Endothelial cell of umbilical vein (primary cell): ENCODE data around the gene CGNL1. TPM values are rescaled to one million over a fixed set of nuclear protein-coding genes. Genes with fewer than 3 reads are reported as not detected.

Source experiments
- BruUV-seq: library from RNA; stranded (reverse); fragments of 400-500 nt; replicated peaks from 2 replicates; lab custom pipeline; 2021; lab: Mats Ljungman, UMichigan
- CTCF ChIA-PET: fragments of 300-600, 350-600 bp; sonication (Branson Sonifier 250); formaldehyde crosslinking; loops from one replicate; lab custom pipeline; 2021; ENCODE audit warnings: antibody characterized with exemption, inconsistent platforms; lab: Charles Lee
- POLR2A ChIA-PET: fragments of 300-600, 350-600 bp; sonication (Branson Sonifier 250); formaldehyde crosslinking; loops from one replicate; lab custom pipeline; 2021; ENCODE audit warnings: antibody characterized with exemption, inconsistent platforms; lab: Charles Lee
- DNase-seq: peaks from one replicate; pipeline ENCODE4 v3.0.0-alpha.2; 2011; ENCODE audit warnings: low read depth, low spot score
- FAIRE-seq: peaks from 2 replicates; lab custom pipeline; 2011; peaks lifted over from hg19 to GRCh38; lab: Jason Lieb, UNC
- H2AFZ ChIP-seq: 2 replicates; pipeline ENCODE4 v1.6.0; 2012; ENCODE audit warnings: low read depth, low read length, control low read depth, inconsistent platforms
- H3K27ac ChIP-seq: 2 replicates; pipeline ENCODE4 v1.5.1; 2011; ENCODE audit warnings: low read depth, mild to moderate bottlenecking, control low read depth, low read length, moderate library complexity; ENCODE audit not compliant: insufficient read depth
- H3K27me3 ChIP-seq, 2 experiments: 2 replicates each; pipeline versions ENCODE4 v1.6.0 to v1.6.1; 2011; ENCODE audit warnings: low read length in 2 of 2, mixed read lengths in 1 of 2; ENCODE audit not compliant: control insufficient read depth in 2 of 2, insufficient read depth in 2 of 2
- H3K36me3 ChIP-seq, 2 experiments: 2 replicates in 1 of 2; 3 replicates in 1 of 2; pipeline ENCODE4 v1.5.1; 2011; ENCODE audit warnings: low read length in 2 of 2, mild to moderate bottlenecking in 1 of 2, moderate library complexity in 1 of 2; ENCODE audit not compliant: control insufficient read depth in 2 of 2, insufficient read depth in 2 of 2; ENCODE audit errors: extremely low read depth in 1 of 2
- H3K4me1 ChIP-seq: 3 replicates; pipeline ENCODE4 v1.5.1; 2011; ENCODE audit warnings: mild to moderate bottlenecking, low read length; ENCODE audit not compliant: control insufficient read depth, insufficient read depth; ENCODE audit errors: extremely low read depth
- H3K4me2 ChIP-seq: 2 replicates; pipeline ENCODE4 v1.6.1; 2011; ENCODE audit warnings: low read length, control low read depth, mixed read lengths; ENCODE audit not compliant: insufficient read depth
- H3K4me3 ChIP-seq, 3 experiments: fragments of 200-600 bp in 1 of 3; sonication (generic), shearing (Covaris generic) in 1 of 3; replicated peaks in 1 of 3; 2 replicates each; pipeline ENCODE4 v1.5.1; 2011 to 2016; ENCODE audit warnings: control low read depth in 3 of 3, low read length in 3 of 3, mild to moderate bottlenecking in 2 of 3, inconsistent platforms in 1 of 3, low read depth in 1 of 3, moderate library complexity in 1 of 3; ENCODE audit not compliant: insufficient read depth in 1 of 3
- H3K79me2 ChIP-seq: 2 replicates; pipeline ENCODE4 v1.6.0; 2012; ENCODE audit warnings: low read length, inconsistent platforms; ENCODE audit not compliant: control insufficient read depth, insufficient read depth
- H3K9ac ChIP-seq: replicated peaks from 2 replicates; pipeline ENCODE3; 2011; ENCODE audit warnings: low read length, control low read depth; ENCODE audit not compliant: insufficient read depth; ENCODE audit errors: extremely low read depth
- H3K9me1 ChIP-seq: replicated peaks from 3 replicates; pipeline ENCODE4 v1.6.0; 2011; ENCODE audit warnings: mild to moderate bottlenecking, low read length; ENCODE audit not compliant: control insufficient read depth, insufficient read depth; ENCODE audit errors: extremely low read depth
- H3K9me3 ChIP-seq: replicated peaks from 2 replicates; pipeline ENCODE4 v1.5.1; 2012; ENCODE audit warnings: low read length, inconsistent platforms; ENCODE audit not compliant: control insufficient read depth, insufficient read depth
- H4K20me1 ChIP-seq: replicated peaks from 2 replicates; pipeline ENCODE3; 2011; ENCODE audit warnings: mild to moderate bottlenecking, low read length; ENCODE audit not compliant: control insufficient read depth, insufficient read depth; ENCODE audit errors: extremely low read depth
- FOS ChIP-seq: IDR thresholded peaks from 2 replicates; pipeline ENCODE4 v1.6.1; 2011; ENCODE audit warnings: mild to moderate bottlenecking, low read length, moderate library complexity, borderline replicate concordance; ENCODE audit not compliant: insufficient read depth
- GATA2 ChIP-seq: IDR thresholded peaks from 2 replicates; pipeline ENCODE4 v1.7.0; 2011; ENCODE audit warnings: low read depth, mild to moderate bottlenecking, moderate library complexity, mixed read lengths, low read length; ENCODE audit not compliant: insufficient read length, insufficient read depth
- JUN ChIP-seq: IDR thresholded peaks from 2 replicates; pipeline ENCODE4 v1.6.1; 2011; ENCODE audit warnings: borderline replicate concordance, low read depth; ENCODE audit not compliant: insufficient read length, insufficient read depth
- POLR2A ChIP-seq: IDR thresholded peaks from 2 replicates; pipeline ENCODE4 v1.6.1; 2012; ENCODE audit warnings: low read depth, mild to moderate bottlenecking, control low read depth, low read length
- dilution Hi-C: fragments of 300-500 bp; cut with MboI; formaldehyde crosslinking; loops from one replicate; pipeline ENCODE4 v1.15.0; 2019; ENCODE audit warnings: low sequenced_read_pairs; ENCODE audit not compliant: extremely low pct_ligation_motif_present
- intact Hi-C: fragments of 100-400 bp; cut with micrococcal nuclease; formaldehyde crosslinking; loops from one replicate; pipeline ENCODE4 v1.10.0; 2022
- polyA plus RNA-seq, 4 experiments: library from polyadenylated mRNA; depleted of rRNA in 3 of 4; stranded (reverse) in 3 of 4; unstranded in 1 of 4; fragments of >200 nt; gene quantifications; 2 replicates each; pipeline versions ENCODE4 v1.2.1 to v1.2.3, GENCODE V29; 2011 to 2012; ENCODE audit warnings: missing spikeins in 1 of 4
- total RNA-seq: library from RNA; stranded (reverse); gene quantifications from 2 replicates; pipeline ENCODE4 v1.2.3, GENCODE V29; 2021
- TF ChIP-seq, protein P1 (sequence below), 2 donors: IDR thresholded peaks; 1 replicate in 1 of 2; 2 replicates in 1 of 2; pipeline ENCODE4 v1.5.1; 2011; ENCODE audit warnings: low read length in 2 of 2, mild to moderate bottlenecking in 2 of 2, moderate library complexity in 2 of 2, control low read depth in 1 of 2, inconsistent platforms in 1 of 2, low read depth in 1 of 2; ENCODE audit not compliant: insufficient read depth in 1 of 2; ENCODE audit errors: extremely low read depth in 1 of 2
- TF ChIP-seq, protein P2 (sequence below): IDR thresholded peaks from 2 replicates; pipeline ENCODE4 v1.6.1; 2011; ENCODE audit not compliant: insufficient read depth, insufficient read length

The CGNL1 gene
- total and polyA plus RNA-seq, 2 donors (not counting 3 experiments of a cell fraction or from before 2014, with no cell fraction given): 6.9 to 27.1 TPM

DNA sequence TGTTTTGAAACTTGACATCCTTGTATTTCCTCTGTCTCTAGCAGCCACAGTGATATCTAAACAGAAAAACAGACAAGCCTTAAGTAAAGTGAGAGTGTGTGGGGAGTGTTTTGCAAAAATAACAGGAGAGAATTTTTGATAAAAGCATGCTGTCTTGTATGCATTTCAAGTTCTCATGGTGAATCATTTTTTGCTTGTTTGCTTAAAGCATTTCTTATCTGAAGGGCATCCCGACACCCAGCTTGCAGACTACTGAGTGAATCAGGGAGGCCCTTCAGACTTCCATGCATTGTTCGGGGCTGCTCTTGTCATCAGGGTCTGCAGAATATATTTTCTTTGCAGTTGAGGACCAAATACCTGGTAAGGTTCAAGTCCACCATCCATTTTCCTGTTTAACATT lies 8.5 kb downstream of the CGNL1 start:
- Histone ChIP-seq H3K4me1 (peaks cover 44% of the 10 kb centered on the region), H4K20me1 (no peaks in the 10 kb centered on the region), H3K9me1 (no peaks in the 10 kb centered on the region), H3K27ac (peak overlapping the region; percentile 8), H3K4me2 (peak overlapping the region; percentile 49), H3K9ac (no peak overlapping the region), H3K27me3 (no peaks in the 10 kb centered on the region), H2AFZ (no peak overlapping the region), H3K36me3 (no peaks in the 10 kb centered on the region), H3K9me3 (no peaks in the 10 kb centered on the region), H3K79me2 (peaks cover 3% of the 10 kb centered on the region), H3K4me3 (no peak overlapping the region)
- dilution Hi-C loops (no loop called here), intact Hi-C loops (no loop called here)
- ChIA-PET POLR2A (no interaction called here), CTCF (interaction anchor here (0.8 to 2.2 kb wide), 4 partner anchors 9 to 143 kb away, joined by 3 to 8 read pairs (median 3); no protein-coding TSS in a partner anchor)
- DNase-seq (peak; percentile 65), FAIRE-seq (peak; percentile 85)
- TF ChIP-seq, protein P1, sequence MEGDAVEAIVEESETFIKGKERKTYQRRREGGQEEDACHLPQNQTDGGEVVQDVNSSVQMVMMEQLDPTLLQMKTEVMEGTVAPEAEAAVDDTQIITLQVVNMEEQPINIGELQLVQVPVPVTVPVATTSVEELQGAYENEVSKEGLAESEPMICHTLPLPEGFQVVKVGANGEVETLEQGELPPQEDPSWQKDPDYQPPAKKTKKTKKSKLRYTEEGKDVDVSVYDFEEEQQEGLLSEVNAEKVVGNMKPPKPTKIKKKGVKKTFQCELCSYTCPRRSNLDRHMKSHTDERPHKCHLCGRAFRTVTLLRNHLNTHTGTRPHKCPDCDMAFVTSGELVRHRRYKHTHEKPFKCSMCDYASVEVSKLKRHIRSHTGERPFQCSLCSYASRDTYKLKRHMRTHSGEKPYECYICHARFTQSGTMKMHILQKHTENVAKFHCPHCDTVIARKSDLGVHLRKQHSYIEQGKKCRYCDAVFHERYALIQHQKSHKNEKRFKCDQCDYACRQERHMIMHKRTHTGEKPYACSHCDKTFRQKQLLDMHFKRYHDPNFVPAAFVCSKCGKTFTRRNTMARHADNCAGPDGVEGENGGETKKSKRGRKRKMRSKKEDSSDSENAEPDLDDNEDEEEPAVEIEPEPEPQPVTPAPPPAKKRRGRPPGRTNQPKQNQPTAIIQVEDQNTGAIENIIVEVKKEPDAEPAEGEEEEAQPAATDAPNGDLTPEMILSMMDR (IDR thresholded peaks at IDR 0.05; ENCODE audit: extremely low read depth in 1 of 2, insufficient read depth in 1 of 2, low read depth in 1 of 2, low read length in 2 of 2): no peak
- peak; percentile 91 for TF ChIP-seq GATA2
- peak; percentile 11 for TF ChIP-seq JUN
- TF ChIP-seq FOS: peak; percentile 82
- BruUV-seq: no TSS peak

DNA sequence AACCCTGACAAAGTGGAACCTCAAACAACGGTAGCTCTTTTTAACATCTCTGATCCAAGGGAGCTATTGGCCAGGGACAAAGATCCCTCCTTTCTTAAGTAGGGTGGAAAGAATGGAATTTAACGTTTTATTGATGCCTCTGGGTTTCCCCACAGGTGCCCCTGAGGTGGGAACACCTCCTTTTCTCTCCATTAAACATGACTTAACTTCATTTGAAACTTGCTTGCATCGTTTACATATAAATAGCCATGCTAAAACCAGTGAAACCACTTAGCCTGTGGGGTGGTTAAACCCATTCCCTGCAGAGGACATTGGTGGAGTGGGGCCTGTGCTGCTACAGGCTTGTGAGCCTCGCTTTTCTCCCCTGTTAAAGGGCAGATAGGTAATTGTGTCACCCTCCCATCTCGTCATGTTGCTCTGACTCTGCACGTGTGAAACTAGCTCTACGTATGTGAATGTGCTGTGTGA lies 9.7 kb downstream of the CGNL1 start:
- peaks cover 54% of the 10 kb centered on the region for H3K4me1 ChIP-seq
- H2AFZ ChIP-seq: no peak overlapping the region
- H3K27ac ChIP-seq: no peak overlapping the region
- no peaks in the 10 kb centered on the region for H3K9me1 ChIP-seq
- H3K27me3 ChIP-seq: no peaks in the 10 kb centered on the region
- H3K79me2 ChIP-seq: peaks cover 10% of the 10 kb centered on the region
- H3K36me3 ChIP-seq: no peaks in the 10 kb centered on the region
- intact Hi-C loops (no loop called here), dilution Hi-C loops (no loop called here)
- no peak for DNase-seq
- CTCF ChIA-PET: interaction anchor here (1.0 to 1.2 kb wide), 2 partner anchors 18 to 142 kb away, joined by 3 to 4 read pairs; no protein-coding TSS in a partner anchor
- no peaks in the 10 kb centered on the region for H3K9me3 ChIP-seq
- no peak overlapping the region for H3K4me2 ChIP-seq
- no TSS peak for BruUV-seq
- no peaks in the 10 kb centered on the region for H4K20me1 ChIP-seq
- H3K9ac ChIP-seq: no peak overlapping the region
- H3K4me3 ChIP-seq: no peak overlapping the region
- TF ChIP-seq, protein P2, sequence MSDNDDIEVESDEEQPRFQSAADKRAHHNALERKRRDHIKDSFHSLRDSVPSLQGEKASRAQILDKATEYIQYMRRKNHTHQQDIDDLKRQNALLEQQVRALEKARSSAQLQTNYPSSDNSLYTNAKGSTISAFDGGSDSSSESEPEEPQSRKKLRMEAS: no peak
- TF ChIP-seq GATA2: no peak
- no peak for TF ChIP-seq POLR2A
- no peak for TF ChIP-seq FOS
- FAIRE-seq: no peak
- POLR2A ChIA-PET: no interaction called here
